ENCODE results near the gene PRR35.
"Not testable (repeated sequence)": the region's sequence is repeated elsewhere in the genome, so short reads cannot be mapped to it uniquely, and the experiment has no call there.

The PRR35 gene

DNA sequence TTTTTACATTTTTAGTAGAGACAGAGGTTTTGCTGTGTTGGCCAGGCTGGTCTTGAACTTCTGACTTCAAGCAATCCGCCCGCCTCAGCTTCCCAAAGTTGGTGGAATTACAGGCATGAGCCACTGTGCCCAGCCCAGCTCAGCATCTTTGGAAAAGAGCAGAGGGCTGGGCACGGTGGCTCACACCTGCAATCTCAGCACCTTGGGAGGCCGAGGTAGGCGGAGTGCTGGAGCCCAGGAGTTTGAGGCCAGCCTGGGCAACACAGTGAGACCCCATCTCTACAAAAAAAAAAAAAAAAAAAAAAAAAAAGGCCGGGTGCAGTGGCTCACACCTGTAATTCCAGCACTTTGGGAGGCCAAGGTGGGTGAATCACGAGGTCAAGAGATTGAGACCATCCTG, 37.5 kb downstream of the PRR35 start:
- not testable (repeated sequence) for DNase-seq

GRCh38 chr16:598823-599739, 38.9 kb downstream of the PRR35 start:
- no peak for DNase-seq

GRCh38 chr16:600781-601180, 40.6 kb downstream of the PRR35 start:
- DNase-seq, result no peak

- DNase-seq, result no peak
These were observed 43.7 kb downstream of the PRR35 start for GRCh38 chr16:603933-604332.

DNA sequence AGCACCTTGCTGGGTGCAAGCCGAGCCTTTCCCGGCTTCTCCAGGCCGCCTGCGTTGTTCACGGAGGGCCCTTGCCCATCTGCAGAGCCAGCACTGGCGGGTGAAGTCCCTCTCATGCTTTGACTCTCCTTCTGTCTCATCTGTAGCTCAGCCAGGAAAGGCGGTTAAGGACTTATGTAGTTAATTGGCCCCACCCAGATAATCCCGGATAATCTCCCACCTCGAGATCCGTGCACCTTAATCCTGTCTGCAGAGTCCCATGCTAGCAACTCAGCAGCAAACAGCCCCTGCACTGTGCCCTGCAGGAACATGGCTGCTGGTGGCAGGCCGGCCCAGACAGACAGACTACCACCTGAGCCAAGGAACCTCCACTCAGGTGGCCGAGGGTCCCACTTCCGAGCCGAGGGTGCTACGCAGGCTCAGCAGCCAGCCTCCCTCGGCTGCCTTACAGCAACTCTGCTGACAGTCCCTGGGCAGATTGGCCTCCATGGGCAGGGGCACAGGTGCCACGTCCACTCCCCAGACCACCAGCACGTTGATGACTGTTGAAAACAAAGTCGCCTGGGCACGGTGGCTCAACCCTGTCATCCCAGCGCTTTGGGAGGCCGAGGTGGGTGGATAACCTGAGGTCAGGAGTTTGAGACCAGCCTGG, 46.6 kb downstream of the PRR35 start:
- DNase-seq, result no peak

GRCh38 chr16:608019-608418, 47.8 kb downstream of the PRR35 start:
- DNase-seq, result no peak

DNA sequence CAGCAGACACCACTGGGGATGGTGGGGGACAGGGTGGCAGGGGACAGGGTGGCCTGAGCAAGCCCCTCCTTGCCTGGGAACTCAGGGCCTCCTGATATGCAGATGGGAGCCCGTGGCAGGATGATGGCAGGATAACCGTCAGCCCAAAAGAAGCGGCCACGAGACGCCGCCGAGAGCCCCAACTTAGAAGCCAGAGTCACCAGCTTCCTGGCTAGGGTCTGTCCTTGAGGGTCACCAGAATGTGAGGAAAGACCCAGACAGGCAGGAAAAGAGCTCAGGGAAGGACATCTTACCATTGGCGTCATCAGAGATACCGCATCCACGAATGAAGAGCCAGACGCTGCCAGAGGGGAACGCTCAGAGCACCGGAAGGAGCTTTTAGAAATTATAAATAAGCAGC, 49.1 kb downstream of the PRR35 start:
- no peak for DNase-seq

GRCh38 chr16:609984-610383, 49.8 kb downstream of the PRR35 start:
- no peak for DNase-seq

GRCh38 chr16:610513-611381, 50.6 kb downstream of the PRR35 start:
- peak in 3 of 4 experiments; percentile 14 to 36 (median 23) for DNase-seq

- DNase-seq, result no peak
These were observed 54.9 kb downstream of the PRR35 start for GRCh38 chr16:615122-615521.

Measured in activated naive CD4-positive, alpha-beta T cell (primary cell).